ENCODE data around the gene ARHGAP11A. TPM values are rescaled to one million over a fixed set of nuclear protein-coding genes. Genes with fewer than 3 reads are reported as not detected.

The ARHGAP11A gene
- polyA plus RNA-seq, 1 donor (not counting 4 experiments of a cell fraction or from before 2014, with no cell fraction given): 11.3 TPM

DNA sequence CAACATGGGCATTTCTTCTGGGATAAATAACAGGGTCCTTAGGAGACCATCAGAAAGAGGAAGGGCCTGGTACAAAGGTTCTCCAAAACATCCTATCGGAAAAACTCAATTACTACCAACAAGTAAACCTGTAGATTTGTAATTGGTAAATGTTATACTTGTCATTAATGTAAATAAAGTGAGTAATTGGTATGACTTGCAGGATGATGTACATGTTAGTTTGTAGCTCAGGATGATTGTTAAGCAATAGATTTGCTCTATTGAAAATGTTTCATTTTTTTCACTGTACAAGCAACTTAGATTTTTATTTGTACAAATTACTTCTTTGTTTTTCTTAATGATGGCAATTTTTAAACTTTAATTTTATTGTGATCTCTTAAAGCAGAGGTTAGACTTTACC lies 22.4 kb downstream of the ARHGAP11A start:
- Histone ChIP-seq H3K27me3 (ENCODE audit: control insufficient read depth, extremely low read depth, insufficient read depth, low read length) (no peaks in the 10 kb centered on the region), H4K20me1 (ENCODE audit: control insufficient read depth, extremely low read depth, insufficient read depth, low read length) (no peaks in the 10 kb centered on the region), H3K9me3 (ENCODE audit: control insufficient read depth, low read depth, low read length) (no peaks in the 10 kb centered on the region), H3K27ac (ENCODE audit: control insufficient read depth, insufficient read depth, low read length) (no peak overlapping the region), H3K9me1 (ENCODE audit: control insufficient read depth, extremely low read depth, insufficient read depth, low read length) (no peaks in the 10 kb centered on the region), H3K4me1 (ENCODE audit: control insufficient read depth, extremely low read depth, insufficient read depth, low read length) (no peaks in the 10 kb centered on the region), H3K79me2 (ENCODE audit: control insufficient read depth, insufficient read depth, low read length) (no peaks in the 10 kb centered on the region), H3K9ac (ENCODE audit: control insufficient read depth, extremely low read depth, insufficient read depth, low read length) (no peak overlapping the region), H3K4me2 (ENCODE audit: control insufficient read depth, extremely low read depth, insufficient read depth, low read depth, low read length) (no peak overlapping the region), H3K4me3 (ENCODE audit: control insufficient read depth in 2 of 3, extremely low read depth in 1 of 3, insufficient read depth in 2 of 3, low read depth in 1 of 3, low read length in 3 of 3) (no peak overlapping the region), H2AFZ (ENCODE audit: control insufficient read depth, low read length) (no peak overlapping the region), H3K36me3 (ENCODE audit: control insufficient read depth in 2 of 2, extremely low read depth in 1 of 2, insufficient read depth in 2 of 2, low read length in 2 of 2) (peaks cover 2 to 17% of the 10 kb centered on the region in 2 experiments)
- dilution Hi-C loops (cut with MboI; ENCODE audit: extremely low pct_ligation_motif_present, low sequenced_read_pairs): no loop called here
- no peak for TF ChIP-seq EZH2 (IDR thresholded peaks at IDR 0.05; ENCODE audit: low read length)
- TF ChIP-seq, protein P1, sequence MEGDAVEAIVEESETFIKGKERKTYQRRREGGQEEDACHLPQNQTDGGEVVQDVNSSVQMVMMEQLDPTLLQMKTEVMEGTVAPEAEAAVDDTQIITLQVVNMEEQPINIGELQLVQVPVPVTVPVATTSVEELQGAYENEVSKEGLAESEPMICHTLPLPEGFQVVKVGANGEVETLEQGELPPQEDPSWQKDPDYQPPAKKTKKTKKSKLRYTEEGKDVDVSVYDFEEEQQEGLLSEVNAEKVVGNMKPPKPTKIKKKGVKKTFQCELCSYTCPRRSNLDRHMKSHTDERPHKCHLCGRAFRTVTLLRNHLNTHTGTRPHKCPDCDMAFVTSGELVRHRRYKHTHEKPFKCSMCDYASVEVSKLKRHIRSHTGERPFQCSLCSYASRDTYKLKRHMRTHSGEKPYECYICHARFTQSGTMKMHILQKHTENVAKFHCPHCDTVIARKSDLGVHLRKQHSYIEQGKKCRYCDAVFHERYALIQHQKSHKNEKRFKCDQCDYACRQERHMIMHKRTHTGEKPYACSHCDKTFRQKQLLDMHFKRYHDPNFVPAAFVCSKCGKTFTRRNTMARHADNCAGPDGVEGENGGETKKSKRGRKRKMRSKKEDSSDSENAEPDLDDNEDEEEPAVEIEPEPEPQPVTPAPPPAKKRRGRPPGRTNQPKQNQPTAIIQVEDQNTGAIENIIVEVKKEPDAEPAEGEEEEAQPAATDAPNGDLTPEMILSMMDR (optimal IDR thresholded peaks at IDR 0.05 in 1 of 3, IDR thresholded peaks at IDR 0.05 in 1 of 3, conservative IDR thresholded peaks at IDR 0.05 in 1 of 3; ENCODE audit: extremely low read depth in 1 of 3, insufficient read depth in 2 of 3, low read length in 3 of 3): no peak
- FAIRE-seq (no peak), DNase-seq (ENCODE audit: low read depth, low spot score) (no peak)

DNA sequence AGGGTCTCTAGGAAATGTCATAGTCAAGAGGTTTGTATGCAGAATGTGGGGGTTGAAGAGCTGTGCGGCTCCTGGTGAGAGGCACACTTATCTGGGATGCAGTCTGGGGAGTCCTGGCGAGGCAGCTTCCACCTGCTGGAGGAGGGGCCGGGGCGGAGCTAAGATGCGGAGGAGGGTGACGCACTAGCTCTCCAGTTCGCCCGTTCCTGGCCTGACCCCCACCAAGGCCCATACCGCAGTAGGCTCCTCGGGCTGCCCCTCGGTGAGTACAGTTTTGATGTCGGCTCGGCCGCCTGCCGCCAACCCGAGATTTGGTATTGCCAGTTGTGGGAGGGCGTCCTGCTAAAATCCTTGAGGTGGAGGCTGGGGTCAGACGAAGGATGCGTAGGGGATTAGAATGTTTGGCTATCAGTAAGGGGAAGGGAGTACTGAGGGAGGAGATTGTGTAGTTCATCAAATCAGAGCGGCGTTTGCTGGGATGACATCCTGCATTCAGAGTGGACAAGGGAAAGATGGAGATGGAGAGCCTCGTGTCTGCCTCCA lies 26.3 kb downstream of the ARHGAP11A start, which contains the start of gene SCG5:
Gene SCG5, plus strand, starts transcription at position 194 of the 543 bp plus-strand sequence. CDS start 1,883 bp downstream, outside the sequence.
- no peaks in the 10 kb centered on the region for H3K79me2 ChIP-seq (ENCODE audit: control insufficient read depth, insufficient read depth, low read length)
- DNase-seq (ENCODE audit: low read depth, low spot score) (no peak), FAIRE-seq (no peak)
- no peaks in the 10 kb centered on the region for H4K20me1 ChIP-seq (ENCODE audit: control insufficient read depth, extremely low read depth, insufficient read depth, low read length)
- peak within 1 kb of the TSS; percentile 8 for H3K4me2 ChIP-seq (ENCODE audit: control insufficient read depth, extremely low read depth, insufficient read depth, low read depth, low read length)
- TF ChIP-seq, protein P1 (optimal IDR thresholded peaks at IDR 0.05 in 1 of 3, IDR thresholded peaks at IDR 0.05 in 1 of 3, conservative IDR thresholded peaks at IDR 0.05 in 1 of 3; ENCODE audit: extremely low read depth in 1 of 3, insufficient read depth in 2 of 3, low read length in 3 of 3): no peak
- no peak for TF ChIP-seq EZH2 (IDR thresholded peaks at IDR 0.05; ENCODE audit: low read length)
- H3K9me3 ChIP-seq (ENCODE audit: control insufficient read depth, low read depth, low read length): no peaks in the 10 kb centered on the region
- no peak within 1 kb of the TSS for H3K4me3 ChIP-seq (ENCODE audit: control insufficient read depth in 2 of 3, extremely low read depth in 1 of 3, insufficient read depth in 2 of 3, low read depth in 1 of 3, low read length in 3 of 3)
- no peak within 1 kb of the TSS for H3K9ac ChIP-seq (ENCODE audit: control insufficient read depth, extremely low read depth, insufficient read depth, low read length)
- dilution Hi-C loops (cut with MboI; ENCODE audit: extremely low pct_ligation_motif_present, low sequenced_read_pairs): no loop called here
- peak within 1 kb of the TSS; percentile 39 for H2AFZ ChIP-seq (ENCODE audit: control insufficient read depth, low read length)
- H3K27me3 ChIP-seq (ENCODE audit: control insufficient read depth, extremely low read depth, insufficient read depth, low read length): no peaks in the 10 kb centered on the region
- H3K4me1 ChIP-seq (ENCODE audit: control insufficient read depth, extremely low read depth, insufficient read depth, low read length): peaks cover 21% of the 10 kb centered on the region
- H3K36me3 ChIP-seq (ENCODE audit: control insufficient read depth in 2 of 2, extremely low read depth in 1 of 2, insufficient read depth in 2 of 2, low read length in 2 of 2): peaks cover 0 to 7% of the 10 kb centered on the region in 2 experiments
- H3K9me1 ChIP-seq (ENCODE audit: control insufficient read depth, extremely low read depth, insufficient read depth, low read length): no peaks in the 10 kb centered on the region
- no peak within 1 kb of the TSS for H3K27ac ChIP-seq (ENCODE audit: control insufficient read depth, insufficient read depth, low read length)

All from keratinocyte (primary cell).